Jurkat, Clone E6-1 (cell line): ENCODE data around the gene BCAS3.
"Not testable (repeated sequence)": the region's sequence is repeated elsewhere in the genome, so short reads cannot be mapped to it uniquely, and the experiment has no call there.

Source experiments
- DNase-seq: peaks from one replicate; pipeline ENCODE4 v3.0.0-alpha.2; 2011; ENCODE audit warnings: low read depth, low spot score
- H3K4me3 ChIP-seq: 2 replicates; pipeline ENCODE4 v1.5.1; 2011; ENCODE audit warnings: mild to moderate bottlenecking, low read length, control low read depth, moderate library complexity

The BCAS3 gene

GRCh38 chr17:60902399-60902798 lies 224.7 kb downstream of the BCAS3 start:
- DNase-seq: no peak
- H3K4me3 ChIP-seq: no peak overlapping the region

GRCh38 chr17:60904582-60904981 lies 226.9 kb downstream of the BCAS3 start:
- no peak overlapping the region for H3K4me3 ChIP-seq
- DNase-seq: no peak

GRCh38 chr17:60905709-60906108 lies 228.1 kb downstream of the BCAS3 start:
- no peak overlapping the region for H3K4me3 ChIP-seq
- DNase-seq: no peak

- H3K4me3 ChIP-seq: no peak overlapping the region
- DNase-seq: no peak
These were observed 230.7 kb downstream of the BCAS3 start for GRCh38 chr17:60908324-60908723.

GRCh38 chr17:60909405-60909804 lies 231.8 kb downstream of the BCAS3 start:
- H3K4me3 ChIP-seq: no peak overlapping the region
- DNase-seq: no peak

- no peak for DNase-seq
- no peak overlapping the region for H3K4me3 ChIP-seq
These were observed 232.8 kb downstream of the BCAS3 start for GRCh38 chr17:60910415-60910814.

GRCh38 chr17:60914078-60914477 lies 236.4 kb downstream of the BCAS3 start:
- no peak for DNase-seq
- no peak overlapping the region for H3K4me3 ChIP-seq

GRCh38 chr17:60916043-60916442 lies 238.4 kb downstream of the BCAS3 start:
- no peak for DNase-seq
- H3K4me3 ChIP-seq: no peak overlapping the region

- no peak for DNase-seq
- no peak overlapping the region for H3K4me3 ChIP-seq
These were observed 242.5 kb downstream of the BCAS3 start for GRCh38 chr17:60920107-60920506.

GRCh38 chr17:60923000-60923399 lies 245.3 kb downstream of the BCAS3 start:
- no peak overlapping the region for H3K4me3 ChIP-seq
- DNase-seq: no peak

- DNase-seq: no peak
These were observed 249.0 kb downstream of the BCAS3 start for GRCh38 chr17:60926466-60927183.

GRCh38 chr17:60933739-60934138 lies 256.1 kb downstream of the BCAS3 start:
- no peak overlapping the region for H3K4me3 ChIP-seq
- DNase-seq: no peak

More at GRCh38 chr17:60926466-60927183, 249.0 kb downstream of the BCAS3 start:
- H3K4me3 ChIP-seq: no peak overlapping the region

- no peak for DNase-seq
- H3K4me3 ChIP-seq: no peak overlapping the region
These were observed 257.1 kb downstream of the BCAS3 start for GRCh38 chr17:60934723-60935122.

- not testable (repeated sequence) for H3K4me3 ChIP-seq, DNase-seq
These were observed 258.3 kb downstream of the BCAS3 start for GRCh38 chr17:60935991-60936390.

GRCh38 chr17:60939318-60939717 lies 261.7 kb downstream of the BCAS3 start:
- DNase-seq: no peak
- H3K4me3 ChIP-seq: no peak overlapping the region

- DNase-seq: no peak
- no peak overlapping the region for H3K4me3 ChIP-seq
These were observed 263.4 kb downstream of the BCAS3 start for GRCh38 chr17:60941028-60941427.

- H3K4me3 ChIP-seq: no peak overlapping the region
- DNase-seq: no peak
These were observed 263.9 kb downstream of the BCAS3 start for GRCh38 chr17:60941571-60941970.

- H3K4me3 ChIP-seq: no peak overlapping the region
These were observed 267.1 kb downstream of the BCAS3 start for GRCh38 chr17:60944751-60945150.

GRCh38 chr17:60947100-60947499 lies 269.4 kb downstream of the BCAS3 start:
- H3K4me3 ChIP-seq: no peak overlapping the region
- no peak for DNase-seq

More at GRCh38 chr17:60944751-60945150, 267.1 kb downstream of the BCAS3 start:
- DNase-seq: no peak

- DNase-seq: no peak
- no peak overlapping the region for H3K4me3 ChIP-seq
These were observed 269.9 kb downstream of the BCAS3 start for GRCh38 chr17:60947543-60947942.

GRCh38 chr17:60952747-60953146 lies 275.1 kb downstream of the BCAS3 start:
- no peak for DNase-seq
- no peak overlapping the region for H3K4me3 ChIP-seq
